ENCODE results near the gene SRSF5. TPM values are rescaled to one million over a fixed set of nuclear protein-coding genes. Genes with fewer than 3 reads are reported as not detected.

SRSF5 gene
- total RNA-seq, 1 experiment from 2014 or later: 389 TPM

- H3K4me2 ChIP-seq (ENCODE audit: insufficient read depth, insufficient read length, low read length): no peak overlapping the region
- H3K27ac Mint-ChIP-seq: 0 out of 7 replicates have a peak overlapping the region, but pooled peaks of 1 of the 3 experiments have one; percentile 14
- H3K27me3 Mint-ChIP-seq (ENCODE audit: low read depth): no peaks in the 10 kb centered on the region
Measured at GRCh38 chr14:69719501-69719951, 47.4 kb upstream of the SRSF5 start.

More at GRCh38 chr14:69719501-69719951, 47.4 kb upstream of the SRSF5 start:
- Histone ChIP-seq H3K27me3 (ENCODE audit: insufficient read depth, low read length) (no peaks in the 10 kb centered on the region), H2BK20ac (ENCODE audit: low read depth, low read length, poor library complexity, severe bottlenecking) (no peak overlapping the region), H2AK5ac (ENCODE audit: insufficient read length, low read length) (no peak overlapping the region), H3T11ph (ENCODE audit: low read length) (no peak overlapping the region), H2BK15ac (ENCODE audit: low read depth, low read length) (no peak overlapping the region), H3K9ac (ENCODE audit: extremely low read depth, insufficient read length, low read length) (no peak overlapping the region), H3K79me1 (ENCODE audit: insufficient read depth, low read depth, low read length, poor library complexity, severe bottlenecking) (no peaks in the 10 kb centered on the region), H3K14ac (ENCODE audit: insufficient read depth, low read length) (no peak overlapping the region), H4K20me1 (ENCODE audit: control insufficient read depth, insufficient read depth, insufficient read length) (no peaks in the 10 kb centered on the region), H4K91ac (ENCODE audit: insufficient read length, low read depth, low read length) (no peak overlapping the region), H2BK5ac (ENCODE audit: insufficient read length, low read length) (no peak overlapping the region), H3K4me1 (ENCODE audit: insufficient read depth, low read length) (no peaks in the 10 kb centered on the region; the same call in 1 of the 2 replicates), H2AFZ (ENCODE audit: low read length) (no peak overlapping the region), H3K18ac (ENCODE audit: insufficient read length, low read depth, low read length) (no peak overlapping the region), H3K23ac (ENCODE audit: insufficient read length, low read depth, low read length) (no peak overlapping the region), H3K27ac (ENCODE audit: insufficient read length, low read depth, low read length) (no peak overlapping the region), H3K23me2 (ENCODE audit: insufficient read length, low read depth, low read length, poor library complexity, severe bottlenecking) (no peaks in the 10 kb centered on the region), H3K9me3 (ENCODE audit: control insufficient read depth, low read depth, low read length) (no peaks in the 10 kb centered on the region), H2BK120ac (ENCODE audit: low read depth, low read length, poor library complexity, severe bottlenecking) (no peak overlapping the region), H4K8ac (replicated peaks; ENCODE audit: insufficient read length, low read depth, low read length) (no peak overlapping the region), H3K79me2 (ENCODE audit: insufficient read depth, low read length) (no peaks in the 10 kb centered on the region), H4K5ac (ENCODE audit: insufficient read length, low read depth, low read length) (no peak overlapping the region), H3K4ac (ENCODE audit: low read depth, low read length) (no peak overlapping the region), H2BK12ac (ENCODE audit: insufficient read length, low read depth, low read length) (no peak overlapping the region), H3K56ac (ENCODE audit: insufficient read length, low read depth, low read length) (no peak overlapping the region)
- WGBS (ENCODE audit: extremely low coverage, insufficient read length, low lambda C conversion rate): no CpG with 5 or more reads among the region's 7 CpGs
- no peaks in the 10 kb centered on the region for H3K9me3 Mint-ChIP-seq
- peak; percentile 40 for DNase-seq
- TF ChIP-seq CTCF (conservative IDR thresholded peaks at IDR 0.05): no peak
- H3K4me3 Mint-ChIP-seq: no peak overlapping the region
- peaks cover 29 to 31% of the 10 kb centered on the region in 2 experiments for H3K4me1 Mint-ChIP-seq
- H3K36me3 Mint-ChIP-seq (ENCODE audit: insufficient read depth in 1 of 3, low read depth in 3 of 3): no peaks in the 10 kb centered on the region; a peak in 1 of 7 replicates
